ENCODE results near the gene MMD2.

MMD2 gene

DNA sequence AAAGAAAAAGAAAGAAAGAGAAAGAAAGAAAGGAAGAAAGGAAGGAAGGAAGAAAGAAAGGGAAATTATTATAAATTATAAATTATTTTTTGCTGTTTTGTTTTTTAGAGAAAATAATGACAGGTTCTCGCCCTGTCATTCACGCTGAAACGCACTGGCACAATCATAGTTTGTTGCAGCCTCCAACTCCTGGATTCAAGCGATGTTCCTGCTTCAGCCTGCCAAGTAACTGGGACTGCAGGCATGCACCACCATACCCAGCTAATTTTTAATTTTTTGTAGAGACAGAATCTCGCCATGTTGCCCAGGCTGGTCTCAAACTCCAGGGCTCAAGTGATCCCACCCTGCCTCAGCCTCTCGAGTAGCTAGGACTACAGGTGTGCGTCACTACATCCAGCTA lies 21.6 kb downstream of the MMD2 start:
- no peak overlapping the region for H3K4me2 ChIP-seq
- no peaks in the 10 kb centered on the region for H3K79me2 ChIP-seq (ENCODE audit: insufficient read depth, low read depth)
- no peaks in the 10 kb centered on the region for H3K27me3 ChIP-seq (ENCODE audit: insufficient read depth, low read depth)
- no peak overlapping the region for H3K9ac ChIP-seq
- H3K36me3 ChIP-seq (ENCODE audit: insufficient read depth): no peaks in the 10 kb centered on the region
- H3K4me1 ChIP-seq (ENCODE audit: low read depth, poor library complexity, severe bottlenecking): no peaks in the 10 kb centered on the region
- no peak overlapping the region for H2AFZ ChIP-seq (ENCODE audit: low read depth)
- no peaks in the 10 kb centered on the region for H4K20me1 ChIP-seq (ENCODE audit: insufficient read depth)
- no peak overlapping the region for H3K4me3 ChIP-seq (IDR thresholded peaks at IDR 0.05; ENCODE audit: insufficient read depth, low read depth, low read length)
- TF ChIP-seq CTCF (conservative IDR thresholded peaks at IDR 0.05; ENCODE audit: low read depth, low read length): no peak
- H3K27ac ChIP-seq: no peak overlapping the region

DNA sequence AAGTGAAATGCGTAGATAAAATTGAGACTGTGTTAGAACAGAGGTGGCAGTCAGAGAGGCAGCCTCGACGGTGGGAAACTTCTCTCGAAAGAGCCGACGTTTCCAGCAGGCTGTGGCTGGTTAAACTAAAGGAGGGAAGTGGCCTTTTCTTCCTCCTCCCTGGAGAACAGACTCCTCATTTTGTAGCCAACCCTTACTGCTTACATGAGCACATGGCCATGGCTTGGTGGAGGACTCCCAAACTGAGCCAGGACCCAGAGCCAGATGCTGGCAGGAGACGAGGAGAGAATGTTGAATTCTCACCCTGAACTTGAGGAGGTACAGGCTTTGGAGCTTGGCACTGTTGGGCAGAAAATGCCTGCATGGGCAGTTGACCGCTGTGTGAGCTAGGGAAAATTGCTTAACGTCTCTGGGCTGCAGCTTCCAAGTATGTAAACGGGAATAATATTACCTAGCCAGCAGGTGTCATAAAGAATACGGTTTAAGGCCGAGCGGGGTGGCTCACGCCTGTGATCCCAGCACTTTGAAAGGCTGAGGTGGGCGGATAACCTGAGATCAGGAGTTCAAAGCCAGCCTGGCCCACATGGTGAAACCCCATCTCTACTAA lies 24.5 kb downstream of the MMD2 start:
- Histone ChIP-seq H3K9ac (no peak overlapping the region), H3K79me2 (ENCODE audit: insufficient read depth, low read depth) (no peaks in the 10 kb centered on the region), H3K27ac (no peak overlapping the region), H4K20me1 (ENCODE audit: insufficient read depth) (no peaks in the 10 kb centered on the region), H3K4me1 (ENCODE audit: low read depth, poor library complexity, severe bottlenecking) (no peaks in the 10 kb centered on the region), H3K4me3 (IDR thresholded peaks at IDR 0.05; ENCODE audit: insufficient read depth, low read depth, low read length) (no peak overlapping the region), H3K27me3 (ENCODE audit: insufficient read depth, low read depth) (no peaks in the 10 kb centered on the region), H3K4me2 (no peak overlapping the region), H3K36me3 (ENCODE audit: insufficient read depth) (no peaks in the 10 kb centered on the region), H2AFZ (ENCODE audit: low read depth) (no peak overlapping the region)
- no peak for TF ChIP-seq CTCF (conservative IDR thresholded peaks at IDR 0.05; ENCODE audit: low read depth, low read length)

DNA sequence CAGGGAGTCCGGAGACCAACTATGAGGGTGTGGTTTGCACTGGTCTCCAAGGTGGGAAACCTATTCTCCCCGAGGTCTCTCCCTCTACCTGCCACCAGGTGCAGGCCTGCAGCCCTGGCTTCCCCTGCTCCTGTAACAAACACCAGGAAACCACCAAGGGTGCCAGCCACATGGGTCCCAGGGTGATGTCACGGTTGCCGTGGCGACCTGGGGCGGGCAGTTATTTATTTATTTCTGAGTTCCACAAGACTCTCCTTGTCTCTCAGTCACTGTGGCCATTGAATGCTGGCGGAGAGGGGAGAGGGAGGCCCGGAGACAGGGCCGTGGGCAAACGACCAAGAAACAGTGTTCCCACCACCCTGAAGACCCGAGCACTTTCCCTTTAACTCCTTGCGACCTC lies 27.0 kb downstream of the MMD2 start:
- Histone ChIP-seq H4K20me1 (ENCODE audit: insufficient read depth) (no peaks in the 10 kb centered on the region), H3K36me3 (ENCODE audit: insufficient read depth) (no peaks in the 10 kb centered on the region), H3K27me3 (ENCODE audit: insufficient read depth, low read depth) (no peaks in the 10 kb centered on the region), H3K27ac (no peak overlapping the region), H3K9ac (no peak overlapping the region), H3K4me3 (IDR thresholded peaks at IDR 0.05; ENCODE audit: insufficient read depth, low read depth, low read length) (no peak overlapping the region), H3K4me2 (no peak overlapping the region), H2AFZ (ENCODE audit: low read depth) (no peak overlapping the region; the same call in 1 of the 2 replicates), H3K79me2 (ENCODE audit: insufficient read depth, low read depth) (no peaks in the 10 kb centered on the region), H3K4me1 (ENCODE audit: low read depth, poor library complexity, severe bottlenecking) (no peaks in the 10 kb centered on the region)
- no peak for TF ChIP-seq CTCF (conservative IDR thresholded peaks at IDR 0.05; ENCODE audit: low read depth, low read length)

GRCh38 chr7:4929005-4929404 lies 30.0 kb downstream of the MMD2 start:
- Histone ChIP-seq H3K27me3 (ENCODE audit: insufficient read depth, low read depth) (no peaks in the 10 kb centered on the region), H3K4me1 (ENCODE audit: low read depth, poor library complexity, severe bottlenecking) (no peaks in the 10 kb centered on the region), H4K20me1 (ENCODE audit: insufficient read depth) (no peaks in the 10 kb centered on the region), H3K4me3 (IDR thresholded peaks at IDR 0.05; ENCODE audit: insufficient read depth, low read depth, low read length) (no peak overlapping the region), H3K27ac (no peak overlapping the region), H3K36me3 (ENCODE audit: insufficient read depth) (no peaks in the 10 kb centered on the region), H3K79me2 (ENCODE audit: insufficient read depth, low read depth) (no peaks in the 10 kb centered on the region), H3K9ac (no peak overlapping the region), H2AFZ (ENCODE audit: low read depth) (no peak overlapping the region), H3K4me2 (no peak overlapping the region)
- TF ChIP-seq CTCF (conservative IDR thresholded peaks at IDR 0.05; ENCODE audit: low read depth, low read length): no peak

All from KMS-11 (cell line).